Trophoblast cell (in vitro differentiated cells and primary cell): ENCODE measurements around the gene MAGI1.

Source experiments
- DNase-seq, 2 donors: peaks; one replicate each; pipeline ENCODE4 v3.0.0-alpha.2; 2016
- H2AFZ ChIP-seq: 2 replicates; pipeline ENCODE4 v1.6.1; 2013; ENCODE audit warnings: low read length, moderate library complexity, mild to moderate bottlenecking; ENCODE audit not compliant: insufficient read depth, poor library complexity
- H2AK5ac ChIP-seq: 2 replicates; pipeline ENCODE4 v1.6.1; 2013; ENCODE audit warnings: mild to moderate bottlenecking, low read length
- H2BK120ac ChIP-seq: 2 replicates; pipeline ENCODE4 v1.6.1; 2013; ENCODE audit warnings: low read length, mild to moderate bottlenecking, moderate library complexity; ENCODE audit not compliant: insufficient read depth, poor library complexity
- H2BK12ac ChIP-seq: 2 replicates; pipeline ENCODE4 v1.6.1; 2013; ENCODE audit warnings: mild to moderate bottlenecking, low read length, moderate library complexity
- H2BK5ac ChIP-seq: 2 replicates; pipeline ENCODE4 v1.6.1; 2013; ENCODE audit warnings: low read length, low read depth, moderate library complexity, mild to moderate bottlenecking; ENCODE audit not compliant: poor library complexity
- H3K14ac ChIP-seq: 2 replicates; pipeline ENCODE4 v1.6.1; 2013; ENCODE audit warnings: mild to moderate bottlenecking, low read length
- H3K18ac ChIP-seq: 2 replicates; pipeline ENCODE4 v1.6.1; 2013; ENCODE audit warnings: mild to moderate bottlenecking, low read length
- H3K23ac ChIP-seq: 2 replicates; pipeline ENCODE4 v1.6.1; 2013; ENCODE audit warnings: low read length
- H3K27ac ChIP-seq: 2 replicates; pipeline ENCODE4 v1.5.1; 2013; ENCODE audit warnings: low read depth, mild to moderate bottlenecking, inconsistent platforms, low read length, moderate library complexity
- H3K27me3 ChIP-seq: 2 replicates; pipeline ENCODE4 v1.6.1; 2013; ENCODE audit warnings: inconsistent platforms, mild to moderate bottlenecking, low read length, moderate library complexity; ENCODE audit not compliant: insufficient read depth
- H3K36me3 ChIP-seq, 2 experiments: 1 replicate in 1 of 2; 2 replicates in 1 of 2; pipeline ENCODE4 v1.6.1; 2013; ENCODE audit warnings: low read length in 2 of 2, mild to moderate bottlenecking in 2 of 2, moderate library complexity in 1 of 2; ENCODE audit not compliant: insufficient read depth in 2 of 2, control insufficient read depth in 1 of 2
- H3K4ac ChIP-seq: 2 replicates; pipeline ENCODE4 v1.6.1; 2013; ENCODE audit warnings: low read depth, mild to moderate bottlenecking, low read length, moderate library complexity
- H3K4me1 ChIP-seq, 2 experiments: 1 replicate in 1 of 2; 2 replicates in 1 of 2; pipeline ENCODE4 v1.6.1; 2013; ENCODE audit warnings: low read length in 2 of 2, mild to moderate bottlenecking in 2 of 2, moderate library complexity in 1 of 2; ENCODE audit not compliant: insufficient read depth in 2 of 2, control insufficient read depth in 1 of 2
- H3K4me2 ChIP-seq: 2 replicates; pipeline ENCODE4 v1.6.1; 2013; ENCODE audit warnings: inconsistent platforms, mild to moderate bottlenecking, low read length, moderate library complexity
- H3K4me3 ChIP-seq: 2 replicates; pipeline ENCODE4 v1.5.1; 2013; ENCODE audit warnings: mild to moderate bottlenecking, low read depth, low read length, inconsistent platforms
- H3K79me1 ChIP-seq: one replicate; pipeline ENCODE4 v1.6.1; 2013; ENCODE audit warnings: low read length
- H3K79me2 ChIP-seq: 2 replicates; pipeline ENCODE4 v1.6.1; 2013; ENCODE audit warnings: low read length, mild to moderate bottlenecking; ENCODE audit not compliant: control insufficient read depth, insufficient read depth, poor library complexity
- H3K9ac ChIP-seq: 2 replicates; pipeline ENCODE4 v1.6.1; 2013; ENCODE audit warnings: mild to moderate bottlenecking, low read length
- H3K9me3 ChIP-seq: 2 replicates; pipeline ENCODE4 v1.6.1; 2013; ENCODE audit warnings: low read depth, mild to moderate bottlenecking, control low read depth, inconsistent platforms, low read length; ENCODE audit not compliant: insufficient read depth
- H4K12ac ChIP-seq: 2 replicates; pipeline ENCODE4 v1.6.1; 2013; ENCODE audit warnings: low read depth, mild to moderate bottlenecking, low read length, moderate library complexity
- H4K8ac ChIP-seq: 2 replicates; pipeline ENCODE4 v1.6.1; 2013; ENCODE audit warnings: low read depth, mild to moderate bottlenecking, low read length, moderate library complexity
- H4K91ac ChIP-seq: one replicate; pipeline ENCODE4 v1.6.1; 2013; ENCODE audit warnings: low read depth, mild to moderate bottlenecking, low read length, moderate library complexity
- WGBS: extraction: QIAGEN DNeasy Blood & Tissue Kit; methylation state at CpG from one replicate; pipeline ENCODE4 v1.1.7; 2013; ENCODE audit warnings: missing lambda C conversion rate; ENCODE audit not compliant: insufficient read length, insufficient coverage; ENCODE audit errors: extremely low coverage; 5-methylcytosine and 5-hydroxymethylcytosine counted together

Gene MAGI1

DNA sequence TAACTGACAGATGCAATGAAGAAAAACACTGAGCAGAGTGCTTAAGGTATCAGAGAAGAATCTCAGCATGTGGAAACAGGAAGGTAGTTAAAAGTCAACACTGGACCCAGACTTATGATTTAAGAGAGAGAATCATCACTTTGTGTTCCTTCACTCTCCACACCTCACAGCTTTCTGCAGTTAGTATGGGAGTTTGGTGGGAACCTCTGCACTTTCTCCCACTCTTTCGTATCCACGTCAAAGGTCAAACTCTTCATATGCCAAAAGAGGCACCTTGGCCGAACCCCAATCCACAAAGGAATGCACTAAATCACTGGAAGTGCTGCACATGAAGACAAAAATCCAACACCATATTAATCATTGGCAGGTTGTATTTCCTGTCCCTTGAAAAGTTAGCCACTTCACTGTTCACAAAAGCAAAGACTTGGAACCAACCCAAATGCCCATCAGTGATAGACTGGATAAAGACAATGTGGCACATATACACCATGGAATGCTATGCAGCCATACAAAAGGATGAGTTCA lies 361.2 kb downstream of the MAGI1 start:
- H3K4me2 ChIP-seq = no peak overlapping the region
- no peak overlapping the region for H2BK120ac ChIP-seq
- no peak overlapping the region for H3K23ac ChIP-seq
- no peaks in the 10 kb centered on the region for H3K27me3 ChIP-seq
- no peak overlapping the region for H2BK5ac ChIP-seq
- no peaks in the 10 kb centered on the region for H3K79me1 ChIP-seq
- no peak overlapping the region for H3K14ac ChIP-seq
- no peak overlapping the region for H3K9ac ChIP-seq
- H2BK12ac ChIP-seq = no peak overlapping the region
- no peaks in the 10 kb centered on the region for H3K36me3 ChIP-seq
- H3K4me3 ChIP-seq = no peak overlapping the region
- H4K91ac ChIP-seq = no peak overlapping the region
- no peak overlapping the region for H3K27ac ChIP-seq
- H4K8ac ChIP-seq = no peak overlapping the region
- no peaks in the 10 kb centered on the region for H3K4me1 ChIP-seq
- no peak overlapping the region for H2AFZ ChIP-seq
- H2AK5ac ChIP-seq = no peak overlapping the region
- no CpG with 5 or more reads among the region's 3 CpGs for WGBS
- no peak overlapping the region for H4K12ac ChIP-seq
- no peaks in the 10 kb centered on the region for H3K79me2 ChIP-seq
- no peak overlapping the region for H3K4ac ChIP-seq
- no peak for DNase-seq
- H3K18ac ChIP-seq = no peak overlapping the region
- H3K9me3 ChIP-seq = no peaks in the 10 kb centered on the region

DNA sequence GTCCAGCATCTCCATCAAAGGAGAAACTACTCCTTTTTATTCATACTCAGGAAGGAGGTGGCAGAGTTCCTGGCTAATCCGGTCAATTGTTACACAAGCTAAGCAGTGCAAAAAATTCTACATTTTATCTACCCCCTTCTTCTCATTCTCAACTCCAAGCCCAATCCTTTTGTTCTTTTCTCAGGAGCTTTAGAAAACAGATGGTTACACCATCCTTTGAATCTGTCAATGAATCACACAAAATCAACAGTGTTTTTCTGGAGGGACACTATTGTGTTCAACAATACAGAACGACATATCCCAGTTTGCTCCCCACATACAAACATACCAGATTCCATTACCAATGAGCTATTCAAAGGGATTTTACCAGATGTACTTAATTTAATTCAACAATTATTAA lies 362.1 kb downstream of the MAGI1 start:
- no CpG with 5 or more reads among the region's 2 CpGs for WGBS
- no peaks in the 10 kb centered on the region for H3K79me2 ChIP-seq
- H2AFZ ChIP-seq = no peak overlapping the region
- H3K79me1 ChIP-seq = no peaks in the 10 kb centered on the region
- H4K8ac ChIP-seq = no peak overlapping the region
- no peak overlapping the region for H4K91ac ChIP-seq
- no peaks in the 10 kb centered on the region for H3K9me3 ChIP-seq
- H3K36me3 ChIP-seq = no peaks in the 10 kb centered on the region
- no peak overlapping the region for H3K27ac ChIP-seq
- no peak overlapping the region for H2BK12ac ChIP-seq
- DNase-seq = no peak
- H3K27me3 ChIP-seq = no peaks in the 10 kb centered on the region
- no peak overlapping the region for H3K4ac ChIP-seq
- H3K4me3 ChIP-seq = no peak overlapping the region
- H3K23ac ChIP-seq = no peak overlapping the region
- no peak overlapping the region for H2BK5ac ChIP-seq
- H4K12ac ChIP-seq = no peak overlapping the region
- no peak overlapping the region for H3K14ac ChIP-seq
- H3K18ac ChIP-seq = no peak overlapping the region
- H2BK120ac ChIP-seq = no peak overlapping the region
- H3K4me2 ChIP-seq = no peak overlapping the region
- H3K9ac ChIP-seq = no peak overlapping the region
- H2AK5ac ChIP-seq = no peak overlapping the region
- H3K4me1 ChIP-seq = no peaks in the 10 kb centered on the region

- no peaks in the 10 kb centered on the region for H3K79me2 ChIP-seq
- H3K4me1 ChIP-seq = no peaks in the 10 kb centered on the region
- H3K27ac ChIP-seq = no peak overlapping the region
- H3K18ac ChIP-seq = no peak overlapping the region
- no peak overlapping the region for H3K14ac ChIP-seq
- no peak overlapping the region for H3K4me2 ChIP-seq
- no peak overlapping the region for H4K8ac ChIP-seq
- no peaks in the 10 kb centered on the region for H3K9me3 ChIP-seq
- no peak overlapping the region for H2AFZ ChIP-seq
- no CpG with 5 or more reads among the region's 3 CpGs for WGBS
- H3K79me1 ChIP-seq = no peaks in the 10 kb centered on the region
- no peak overlapping the region for H4K12ac ChIP-seq
- no peak overlapping the region for H4K91ac ChIP-seq
- H3K27me3 ChIP-seq = no peaks in the 10 kb centered on the region
- no peak overlapping the region for H3K4ac ChIP-seq
- no peak overlapping the region for H2AK5ac ChIP-seq
- H3K36me3 ChIP-seq = no peaks in the 10 kb centered on the region
- H2BK5ac ChIP-seq = no peak overlapping the region
- no peak overlapping the region for H2BK12ac ChIP-seq
- no peak overlapping the region for H3K9ac ChIP-seq
- no peak overlapping the region for H3K23ac ChIP-seq
- DNase-seq = no peak
- no peak overlapping the region for H2BK120ac ChIP-seq
- no peak overlapping the region for H3K4me3 ChIP-seq
Observed at GRCh38 chr3:65675011-65675410, 363.7 kb downstream of the MAGI1 start.

DNA sequence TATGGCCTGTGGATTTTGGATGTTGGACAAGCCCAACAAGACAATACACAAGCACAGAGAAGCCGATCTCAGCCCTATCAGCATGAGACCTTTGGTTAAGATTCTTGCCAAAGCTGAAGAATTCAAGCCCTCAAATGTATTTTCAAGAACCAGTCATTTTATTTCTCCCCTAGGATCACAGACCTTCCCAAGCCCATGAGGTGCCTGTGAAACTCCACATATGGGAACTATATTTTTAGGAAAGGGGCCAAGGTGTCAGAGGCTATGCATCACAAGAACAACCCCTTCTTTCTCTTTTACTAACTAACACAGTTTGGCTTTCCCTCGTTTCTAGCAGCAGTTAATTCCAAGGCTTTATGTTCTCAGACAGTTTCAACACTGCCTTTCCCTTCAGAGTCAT lies 364.5 kb downstream of the MAGI1 start:
- Histone ChIP-seq H3K23ac (no peak overlapping the region), H2AK5ac (no peak overlapping the region), H3K4me1 (no peaks in the 10 kb centered on the region), H2AFZ (no peak overlapping the region), H3K4ac (no peak overlapping the region), H2BK5ac (no peak overlapping the region), H3K18ac (no peak overlapping the region), H4K8ac (no peak overlapping the region), H3K36me3 (no peaks in the 10 kb centered on the region), H3K4me3 (no peak overlapping the region), H3K79me2 (no peaks in the 10 kb centered on the region), H3K14ac (no peak overlapping the region), H4K12ac (no peak overlapping the region), H4K91ac (no peak overlapping the region), H3K9me3 (no peaks in the 10 kb centered on the region), H3K4me2 (no peak overlapping the region), H3K79me1 (no peaks in the 10 kb centered on the region), H3K9ac (no peak overlapping the region), H3K27me3 (no peaks in the 10 kb centered on the region), H2BK12ac (no peak overlapping the region), H2BK120ac (no peak overlapping the region), H3K27ac (no peak overlapping the region)
- no peak for DNase-seq
- no CpG with 5 or more reads among the region's 2 CpGs for whole genome bisulfite sequencing
